GM12878 (cell line): ENCODE results near the gene RNU2-63P. TPM values are rescaled to one million over a fixed set of nuclear protein-coding genes. Genes with fewer than 3 reads are reported as not detected.

Source experiments
- ATAC-seq: fragments of 200-7000 bp; cut with Tn5 transposase; 3 replicates; pipeline ENCODE4 v1.9.1; 2020; ENCODE audit warnings: mild to moderate bottlenecking, moderate library complexity
- BruUV-seq: library from RNA; stranded (reverse); fragments of 400-500 nt; replicated peaks from 2 replicates; lab custom pipeline; 2021; lab: Mats Ljungman, UMichigan
- CTCF ChIA-PET: fragments of 300-600 bp; sonication (Branson Sonifier 250); formaldehyde crosslinking; extraction: SDS; loops from one replicate; lab custom pipeline; 2021; ENCODE audit warnings: inconsistent platforms; lab: Yijun Ruan, JAX
- POLR2A ChIA-PET: fragments of 350-600 bp; formaldehyde crosslinking; extraction: SDS; loops from one replicate; lab custom pipeline; 2021; ENCODE audit warnings: inconsistent platforms; lab: Charles Lee
- RAD21 ChIA-PET: fragments of 300-600 bp; sonication (Branson Sonifier 250); formaldehyde crosslinking; loops from one replicate; lab custom pipeline; 2023; ENCODE audit warnings: antibody characterized with exemption; ENCODE audit not compliant: unreplicated experiment; lab: Charles Lee
- SMC1A ChIA-PET: fragments of 300-600 bp; sonication (Branson Sonifier 250); formaldehyde crosslinking; loops from one replicate; lab custom pipeline; 2023; ENCODE audit not compliant: unreplicated experiment, uncharacterized antibody; lab: Charles Lee
- DNase-seq: peaks from one replicate; pipeline ENCODE4 v3.0.0-alpha.2; 2011; ENCODE audit warnings: low read depth, low spot score
- FAIRE-seq: peaks from 3 replicates; lab custom pipeline; 2011; peaks lifted over from hg19 to GRCh38; lab: Jason Lieb, UNC
- H2AFZ ChIP-seq: 2 replicates; pipeline ENCODE4 v1.6.0; 2011; ENCODE audit warnings: low read depth, low read length, control low read depth; ENCODE audit not compliant: control insufficient read depth
- H3K27ac ChIP-seq: 2 replicates; pipeline ENCODE4 v1.5.1; 2011; ENCODE audit warnings: control low read depth; ENCODE audit not compliant: control insufficient read depth, insufficient read depth
- H3K27me3 ChIP-seq, 2 experiments: replicated peaks in 1 of 2; 2 replicates each; pipeline versions ENCODE4 v1.6.0 to v1.6.1; 2011; ENCODE audit warnings: low read length in 1 of 2; ENCODE audit not compliant: control insufficient read depth in 2 of 2, insufficient read depth in 2 of 2
- H3K36me3 ChIP-seq, 2 experiments: 2 replicates each; pipeline ENCODE4 v1.5.1; 2011; ENCODE audit warnings: low read length in 1 of 2; ENCODE audit not compliant: control insufficient read depth in 2 of 2, insufficient read depth in 2 of 2
- H3K4me1 ChIP-seq: 2 replicates; pipeline ENCODE4 v1.6.1; 2011; ENCODE audit warnings: mild to moderate bottlenecking, low read length, moderate library complexity, mixed read lengths; ENCODE audit not compliant: control insufficient read depth, insufficient read depth
- H3K4me2 ChIP-seq: 2 replicates; pipeline ENCODE4 v1.6.0; 2011; ENCODE audit warnings: control low read depth; ENCODE audit not compliant: control insufficient read depth, insufficient read depth
- H3K4me3 ChIP-seq: fragments of 200-600 bp; sonication (generic); 2 replicates; pipeline ENCODE4 v1.5.1; 2016
- H3K79me2 ChIP-seq: 2 replicates; pipeline ENCODE4 v1.6.0; 2011; ENCODE audit warnings: low read length; ENCODE audit not compliant: control insufficient read depth, insufficient read depth
- H3K9ac ChIP-seq: 2 replicates; pipeline ENCODE4 v1.8.0; 2011; ENCODE audit warnings: low read length, control low read depth, mixed read lengths; ENCODE audit not compliant: control insufficient read depth, insufficient read depth
- H3K9me3 ChIP-seq: replicated peaks from 3 replicates; pipeline ENCODE4 v1.5.1; 2011; ENCODE audit warnings: mild to moderate bottlenecking, low read length; ENCODE audit not compliant: control insufficient read depth, insufficient read depth
- H4K20me1 ChIP-seq: 2 replicates; pipeline ENCODE4 v1.6.0; 2011; ENCODE audit not compliant: control insufficient read depth, insufficient read depth
- CBX5 ChIP-seq: sonication (generic); IDR thresholded peaks from 2 replicates; pipeline ENCODE4 v1.6.1; 2016; ENCODE audit warnings: low read depth, moderate library complexity, mild to moderate bottlenecking, inconsistent platforms
- CEBPB ChIP-seq, 2 experiments: fragments of 150-350 bp in 1 of 2; IDR thresholded peaks; 2 replicates each; pipeline ENCODE4 v1.6.1; 2012 to 2014; ENCODE audit warnings: low read depth in 2 of 2, low read length in 2 of 2, borderline replicate concordance in 1 of 2, inconsistent platforms in 1 of 2
- HDAC6 ChIP-seq: fragments of 200-600 bp; sonication (generic); IDR thresholded peaks from one replicate; pipeline ENCODE4 v1.8.0; 2017; ENCODE audit warnings: antibody characterized with exemption; ENCODE audit not compliant: unreplicated experiment
- IKZF2 ChIP-seq, 2 experiments: fragments of 450-650 bp; IDR thresholded peaks; 2 replicates each; pipeline ENCODE4 v1.6.1; 2017; ENCODE audit warnings: mild to moderate bottlenecking in 2 of 2, moderate library complexity in 2 of 2
- NFYB ChIP-seq: IDR thresholded peaks from 2 replicates; pipeline ENCODE4 v1.6.1; 2011; ENCODE audit warnings: low read depth, mild to moderate bottlenecking, low read length, improper control_type of control experiment, moderate library complexity; ENCODE audit not compliant: insufficient read depth
- SKIL ChIP-seq: fragments of 450-650 bp; IDR thresholded peaks from 2 replicates; pipeline ENCODE4 v1.6.1; 2017; ENCODE audit warnings: mild to moderate bottlenecking, low read depth, inconsistent platforms; ENCODE audit not compliant: poor library complexity, severe bottlenecking
- TCF12 ChIP-seq: IDR thresholded peaks from 2 replicates; pipeline ENCODE4 v1.6.1; 2011; ENCODE audit warnings: low read depth, mild to moderate bottlenecking, low read length
- ZSCAN29 ChIP-seq: fragments of 450-650 bp; IDR thresholded peaks from 2 replicates; pipeline ENCODE4 v1.6.1; 2017; ENCODE audit warnings: mild to moderate bottlenecking, moderate library complexity
- WGBS: methylation state at CpG from one replicate; pipeline ENCODE4 v1.1.6; 2016; ENCODE audit warnings: low lambda C conversion rate; ENCODE audit not compliant: insufficient replicate concordance, insufficient coverage; ENCODE audit errors: missing lambda C conversion rate; 5-methylcytosine and 5-hydroxymethylcytosine counted together
- in situ Hi-C: fragments of 300-500 bp; cut with MboI; formaldehyde crosslinking; loops from 9 replicates; pipeline ENCODE4 v1.14.3; 2018; ENCODE audit warnings: mixed read lengths
- intact Hi-C: fragments of 100-400 bp; cut with micrococcal nuclease; formaldehyde crosslinking; loops from one replicate; pipeline ENCODE4 v1.14.2; 2022; ENCODE audit not compliant: unreplicated experiment
- polyA plus RNA-seq, 11 experiments: library from polyadenylated mRNA; depleted of rRNA in 4 of 11; unstranded in 6 of 11; stranded (reverse) in 5 of 11; fragments of >200 nt; fragmentation: Nextera tagmentation in 4 of 11; fragmentation: Illumina TruSeq in 1 of 11; extraction: Ambion mirVana in 4 of 11; extraction: Trizol in 1 of 11; gene quantifications; 1 replicate in 1 of 11; 2 replicates in 10 of 11; pipeline versions ENCODE4 v1.2.1 to v1.2.3, GENCODE V29; 2011 to 2016; ENCODE audit warnings: inconsistent platforms in 2 of 11, missing spikeins in 2 of 11, low read depth in 1 of 11
- total RNA-seq, 4 experiments: library from RNA; depleted of rRNA in 3 of 4; stranded (reverse); fragments of >200 nt in 3 of 4; fragmentation: Illumina TruSeq in 1 of 4; extraction: Trizol in 1 of 4; gene quantifications; 2 replicates each; pipeline versions ENCODE4 v1.2.1 to v1.2.3, GENCODE V29; 2013 to 2021
- TF ChIP-seq, protein P1 (sequence below): fragments of 450-650 bp; IDR thresholded peaks from 2 replicates; pipeline ENCODE4 v1.6.1; 2017; ENCODE audit warnings: mild to moderate bottlenecking, moderate library complexity

RNU2-63P gene
- total and polyA plus RNA-seq, 10 of the 15 experiments (the other 5 are each of a cell fraction or from before 2014, with no cell fraction given), result 10.7 to 117 (median 12.3) TPM; not detected in 5

DNA sequence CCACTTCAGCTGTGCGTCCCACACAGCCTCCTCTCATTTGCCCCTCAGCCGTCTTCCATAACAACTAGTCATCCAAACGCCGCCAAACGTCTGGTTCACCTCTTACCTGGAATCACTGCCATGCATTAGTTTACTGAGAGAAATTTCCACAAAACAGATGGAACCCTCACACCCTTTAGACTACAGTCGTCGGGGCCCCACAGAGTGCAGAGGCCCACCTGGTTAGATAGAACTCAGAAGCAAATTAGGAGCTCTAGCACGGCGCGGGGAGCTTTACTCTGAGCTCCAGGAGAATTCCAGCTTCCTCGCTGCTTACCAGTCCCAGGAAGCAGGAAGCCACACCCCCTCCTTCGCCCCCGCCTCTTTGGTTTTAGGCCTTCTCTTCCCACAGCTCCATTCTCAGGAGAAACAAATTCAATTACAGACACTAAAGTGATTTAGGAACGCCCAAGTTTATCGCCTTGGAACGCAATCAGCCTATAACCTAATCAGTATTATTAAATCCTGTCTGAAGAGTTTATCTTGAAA lies 9.4 kb downstream of the RNU2-63P start:
- H4K20me1 ChIP-seq, result no peaks in the 10 kb centered on the region
- H3K4me1 ChIP-seq, result no peaks in the 10 kb centered on the region
- H3K27ac ChIP-seq, result no peak overlapping the region
- H3K36me3 ChIP-seq, result no peaks in the 10 kb centered on the region
- SMC1A ChIA-PET, result no interaction called here
- no peak overlapping the region for H3K4me3 ChIP-seq
- H3K9me3 ChIP-seq, result no peaks in the 10 kb centered on the region
- POLR2A ChIA-PET, result no interaction called here
- H3K27me3 ChIP-seq, result no peaks in the 10 kb centered on the region; a peak in 1 of 4 replicates
- no peak for TF ChIP-seq HDAC6
- TF ChIP-seq, protein P1, sequence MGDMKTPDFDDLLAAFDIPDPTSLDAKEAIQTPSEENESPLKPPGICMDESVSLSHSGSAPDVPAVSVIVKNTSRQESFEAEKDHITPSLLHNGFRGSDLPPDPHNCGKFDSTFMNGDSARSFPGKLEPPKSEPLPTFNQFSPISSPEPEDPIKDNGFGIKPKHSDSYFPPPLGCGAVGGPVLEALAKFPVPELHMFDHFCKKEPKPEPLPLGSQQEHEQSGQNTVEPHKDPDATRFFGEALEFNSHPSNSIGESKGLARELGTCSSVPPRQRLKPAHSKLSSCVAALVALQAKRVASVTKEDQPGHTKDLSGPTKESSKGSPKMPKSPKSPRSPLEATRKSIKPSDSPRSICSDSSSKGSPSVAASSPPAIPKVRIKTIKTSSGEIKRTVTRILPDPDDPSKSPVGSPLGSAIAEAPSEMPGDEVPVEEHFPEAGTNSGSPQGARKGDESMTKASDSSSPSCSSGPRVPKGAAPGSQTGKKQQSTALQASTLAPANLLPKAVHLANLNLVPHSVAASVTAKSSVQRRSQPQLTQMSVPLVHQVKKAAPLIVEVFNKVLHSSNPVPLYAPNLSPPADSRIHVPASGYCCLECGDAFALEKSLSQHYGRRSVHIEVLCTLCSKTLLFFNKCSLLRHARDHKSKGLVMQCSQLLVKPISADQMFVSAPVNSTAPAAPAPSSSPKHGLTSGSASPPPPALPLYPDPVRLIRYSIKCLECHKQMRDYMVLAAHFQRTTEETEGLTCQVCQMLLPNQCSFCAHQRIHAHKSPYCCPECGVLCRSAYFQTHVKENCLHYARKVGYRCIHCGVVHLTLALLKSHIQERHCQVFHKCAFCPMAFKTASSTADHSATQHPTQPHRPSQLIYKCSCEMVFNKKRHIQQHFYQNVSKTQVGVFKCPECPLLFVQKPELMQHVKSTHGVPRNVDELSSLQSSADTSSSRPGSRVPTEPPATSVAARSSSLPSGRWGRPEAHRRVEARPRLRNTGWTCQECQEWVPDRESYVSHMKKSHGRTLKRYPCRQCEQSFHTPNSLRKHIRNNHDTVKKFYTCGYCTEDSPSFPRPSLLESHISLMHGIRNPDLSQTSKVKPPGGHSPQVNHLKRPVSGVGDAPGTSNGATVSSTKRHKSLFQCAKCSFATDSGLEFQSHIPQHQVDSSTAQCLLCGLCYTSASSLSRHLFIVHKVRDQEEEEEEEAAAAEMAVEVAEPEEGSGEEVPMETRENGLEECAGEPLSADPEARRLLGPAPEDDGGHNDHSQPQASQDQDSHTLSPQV, result no peak
- no peak for TF ChIP-seq CEBPB (IDR thresholded peaks at IDR 0.05; ENCODE audit: borderline replicate concordance in 1 of 2, low read depth in 2 of 2, low read length in 2 of 2)
- TF ChIP-seq CBX5, result no peak
- TF ChIP-seq TCF12, result no peak
- no peak for TF ChIP-seq ZSCAN29
- TF ChIP-seq IKZF2 (IDR thresholded peaks at IDR 0.05), result no peak
- no peak for TF ChIP-seq SKIL
- no peak for TF ChIP-seq NFYB
- H3K79me2 ChIP-seq, result no peaks in the 10 kb centered on the region
- ATAC-seq (no peak), FAIRE-seq (no peak), DNase-seq (no peak)
- WGBS, result 67% methylated on average over 16 of the region's 16 CpGs
- intact Hi-C loops (no loop called here), in situ Hi-C loops (loop anchor here (5.0 to 25.0 kb wide), 2 partner anchors 50 to 520 kb away; partner anchors contain the start of gene KRCC1)
- no TSS peak for BruUV-seq
- RAD21 ChIA-PET, result no interaction called here
- CTCF ChIA-PET, result interaction anchor here (1.2 kb wide), 1 partner anchor 53 kb away, joined by 4 read pairs; no protein-coding TSS in a partner anchor
- H2AFZ ChIP-seq, result no peak overlapping the region
- no peak overlapping the region for H3K9ac ChIP-seq
- H3K4me2 ChIP-seq, result no peak overlapping the region
